Gastrocnemius medialis (tissue), 4 donors: ENCODE measurements around the gene KLHDC7B. TPM values are rescaled to one million over a fixed set of nuclear protein-coding genes. Genes with fewer than 3 reads are reported as not detected.
"Not testable (repeated sequence)": the region's sequence is repeated elsewhere in the genome, so short reads cannot be mapped to it uniquely, and the experiment has no call there.

Source experiments
- ATAC-seq, 2 donors: fragments of 150-250 bp; one replicate each; pipeline ENCODE4 v1.9.1; 2016
- DNase-seq, 2 donors: peaks; one replicate each; pipeline ENCODE4 v3.0.0-alpha.2; 2019
- H3K27ac ChIP-seq, 4 donors: fragments of 200-600 bp; sonication (generic); 1 replicate in 1 of 4; 2 replicates in 3 of 4; pipeline ENCODE4 v1.5.1; 2016 to 2018; ENCODE audit warnings: mild to moderate bottlenecking in 2 of 4, moderate library complexity in 1 of 4
- H3K27me3 ChIP-seq, 3 donors: fragments of 200-600 bp; sonication (generic) in 2 of 3; 1 replicate in 1 of 3; 2 replicates in 2 of 3; pipeline versions ENCODE4 v1.5.1 to v1.6.0; 2016 to 2019; ENCODE audit warnings: mild to moderate bottlenecking in 1 of 3, moderate library complexity in 1 of 3
- H3K36me3 ChIP-seq, 2 donors: fragments of 200-600 bp; sonication (generic) in 1 of 2; one replicate each; pipeline ENCODE4 v1.5.1; 2017 to 2018
- H3K4me1 ChIP-seq, 2 donors: fragments of 200-600 bp; sonication (generic) in 1 of 2; one replicate each; pipeline ENCODE4 v1.5.1; 2016 to 2017; ENCODE audit warnings: mild to moderate bottlenecking in 2 of 2
- H3K4me3 ChIP-seq, 4 donors: fragments of 200-600 bp; sonication (generic) in 3 of 4; 1 replicate in 1 of 4; 2 replicates in 3 of 4; pipeline ENCODE4 v1.5.1; 2016 to 2019; ENCODE audit warnings: mild to moderate bottlenecking in 2 of 4
- H3K9me3 ChIP-seq, 3 donors: fragments of 200-600 bp; sonication (generic) in 2 of 3; 1 replicate in 1 of 3; 2 replicates in 2 of 3; pipeline ENCODE4 v1.5.1; 2016 to 2019
- POLR2A ChIP-seq, 2 donors: fragments of 450-650 bp; IDR thresholded peaks; one replicate each; pipeline ENCODE4 v1.6.1; 2017; ENCODE audit warnings: antibody characterized with exemption in 2 of 2, mild to moderate bottlenecking in 2 of 2, moderate library complexity in 2 of 2
- in situ Hi-C, 4 donors: fragments of 200-750 bp; cut with MboI; loops; one replicate each; pipeline versions ENCODE4 v1.15.0 to v1.8.0; 2017; ENCODE audit warnings: low sequenced_read_pairs in 4 of 4
- intact Hi-C: fragments of 100-400 bp; cut with DNase I; formaldehyde crosslinking; loops from one replicate; pipeline ENCODE4 v1.15.1; 2023; ENCODE audit warnings: low total_unique reads
- total RNA-seq, 4 donors: library from RNA; depleted of rRNA; stranded (reverse); fragments of >200 nt; gene quantifications; one replicate each; pipeline versions ENCODE4 v1.1.0 to v1.2.3, GENCODE V29; 2016
- TF ChIP-seq, protein P1 (sequence below), 5 experiments: fragments of 450-650 bp in 3 of 5; fragments of 200-600 bp in 2 of 5; sonication (generic) in 2 of 5; IDR thresholded peaks in 4 of 5; conservative IDR thresholded peaks in 1 of 5; 1 replicate in 4 of 5; 2 replicates in 1 of 5; pipeline ENCODE4 v1.5.1; 2016 to 2019; ENCODE audit warnings: antibody characterized with exemption in 5 of 5, mild to moderate bottlenecking in 3 of 5, moderate library complexity in 3 of 5

The KLHDC7B gene
- total RNA-seq, 4 donors from 2014 or later: not detected

DNA sequence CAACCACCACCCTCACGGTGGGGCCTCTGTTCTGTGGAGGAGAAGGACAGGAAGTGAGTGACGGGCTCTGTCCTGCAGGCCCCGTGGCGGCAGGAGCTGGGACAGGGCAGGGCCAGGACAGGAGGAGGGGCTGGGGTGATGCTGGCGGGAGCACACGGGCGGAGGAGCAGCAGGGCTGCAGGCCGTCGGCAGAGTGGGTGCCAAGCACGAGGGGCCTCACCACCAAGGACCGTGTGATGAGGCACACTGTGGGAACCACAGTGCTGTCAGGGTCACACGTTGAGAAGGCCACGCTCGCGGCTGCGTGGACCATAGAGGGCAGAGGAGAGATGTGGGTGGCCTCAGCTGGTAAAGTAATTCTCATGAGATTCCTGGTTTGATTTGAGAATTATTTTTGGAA, 28.8 kb upstream of the KLHDC7B start:
- Histone ChIP-seq H3K27ac (no peak overlapping the region), H3K4me3 (no peak overlapping the region), H3K9me3 (no peaks in the 10 kb centered on the region), H3K4me1 (no peaks in the 10 kb centered on the region), H3K27me3 (no peaks in the 10 kb centered on the region), H3K36me3 (peaks cover 0 to 43% of the 10 kb centered on the region in 2 donors)
- TF ChIP-seq POLR2A (IDR thresholded peaks at IDR 0.05): no peak
- TF ChIP-seq, protein P1, sequence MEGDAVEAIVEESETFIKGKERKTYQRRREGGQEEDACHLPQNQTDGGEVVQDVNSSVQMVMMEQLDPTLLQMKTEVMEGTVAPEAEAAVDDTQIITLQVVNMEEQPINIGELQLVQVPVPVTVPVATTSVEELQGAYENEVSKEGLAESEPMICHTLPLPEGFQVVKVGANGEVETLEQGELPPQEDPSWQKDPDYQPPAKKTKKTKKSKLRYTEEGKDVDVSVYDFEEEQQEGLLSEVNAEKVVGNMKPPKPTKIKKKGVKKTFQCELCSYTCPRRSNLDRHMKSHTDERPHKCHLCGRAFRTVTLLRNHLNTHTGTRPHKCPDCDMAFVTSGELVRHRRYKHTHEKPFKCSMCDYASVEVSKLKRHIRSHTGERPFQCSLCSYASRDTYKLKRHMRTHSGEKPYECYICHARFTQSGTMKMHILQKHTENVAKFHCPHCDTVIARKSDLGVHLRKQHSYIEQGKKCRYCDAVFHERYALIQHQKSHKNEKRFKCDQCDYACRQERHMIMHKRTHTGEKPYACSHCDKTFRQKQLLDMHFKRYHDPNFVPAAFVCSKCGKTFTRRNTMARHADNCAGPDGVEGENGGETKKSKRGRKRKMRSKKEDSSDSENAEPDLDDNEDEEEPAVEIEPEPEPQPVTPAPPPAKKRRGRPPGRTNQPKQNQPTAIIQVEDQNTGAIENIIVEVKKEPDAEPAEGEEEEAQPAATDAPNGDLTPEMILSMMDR (IDR thresholded peaks at IDR 0.05 in 4 of 5, conservative IDR thresholded peaks at IDR 0.05 in 1 of 5): no peak
- in situ Hi-C loops (no loop called here), intact Hi-C loops (no loop called here)
- ATAC-seq (no peak), DNase-seq (no peak)

DNA sequence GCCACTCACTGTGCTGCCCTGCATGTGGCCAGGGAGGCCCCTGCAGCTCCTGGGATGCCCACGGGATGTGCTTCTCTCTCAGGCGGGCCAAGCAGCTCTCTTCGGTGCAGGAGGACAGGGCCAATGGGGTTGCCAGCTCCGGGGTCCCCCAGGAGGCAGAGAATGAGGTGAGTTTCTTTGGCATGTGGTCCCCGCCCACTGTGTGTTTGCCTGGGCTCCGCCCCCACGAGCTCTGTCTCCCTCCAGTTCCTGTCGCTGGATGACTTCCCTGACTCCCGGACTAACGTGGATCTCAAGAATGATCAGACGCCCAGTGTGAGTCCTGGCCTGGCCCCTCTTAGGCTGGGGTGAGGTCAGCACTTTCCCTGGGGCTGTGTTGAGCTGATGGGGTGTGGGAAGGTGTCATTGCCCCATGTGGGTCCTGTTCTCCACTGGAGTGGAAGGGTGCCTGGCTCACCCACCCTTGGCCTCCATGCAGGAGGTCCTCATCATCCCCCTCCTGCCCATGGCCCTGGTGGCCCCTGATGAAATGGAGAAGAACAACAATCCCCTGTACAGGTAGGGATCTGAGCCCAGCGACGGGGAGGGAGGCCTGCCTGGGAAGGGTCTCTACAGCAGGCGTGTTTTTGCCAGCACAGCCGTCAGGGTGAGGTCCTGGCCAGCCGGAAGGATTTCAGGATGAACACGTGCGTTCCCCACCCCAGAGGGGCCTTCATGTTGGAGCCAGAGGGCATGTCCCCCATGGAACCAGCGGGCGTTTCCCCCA, 28.0 kb upstream of the KLHDC7B start:
- Histone ChIP-seq H3K9me3 (no peaks in the 10 kb centered on the region), H3K36me3 (peaks cover 0 to 49% of the 10 kb centered on the region in 2 donors), H3K4me1 (no peaks in the 10 kb centered on the region), H3K27me3 (no peaks in the 10 kb centered on the region), H3K27ac (no peak overlapping the region), H3K4me3 (no peak overlapping the region)
- ATAC-seq: no peak
- intact Hi-C loops: no loop called here
- in situ Hi-C loops: no loop called here
- no peak for DNase-seq
- no peak for TF ChIP-seq POLR2A (IDR thresholded peaks at IDR 0.05)
- TF ChIP-seq, protein P1 (IDR thresholded peaks at IDR 0.05 in 4 of 5, conservative IDR thresholded peaks at IDR 0.05 in 1 of 5): no peak

DNA sequence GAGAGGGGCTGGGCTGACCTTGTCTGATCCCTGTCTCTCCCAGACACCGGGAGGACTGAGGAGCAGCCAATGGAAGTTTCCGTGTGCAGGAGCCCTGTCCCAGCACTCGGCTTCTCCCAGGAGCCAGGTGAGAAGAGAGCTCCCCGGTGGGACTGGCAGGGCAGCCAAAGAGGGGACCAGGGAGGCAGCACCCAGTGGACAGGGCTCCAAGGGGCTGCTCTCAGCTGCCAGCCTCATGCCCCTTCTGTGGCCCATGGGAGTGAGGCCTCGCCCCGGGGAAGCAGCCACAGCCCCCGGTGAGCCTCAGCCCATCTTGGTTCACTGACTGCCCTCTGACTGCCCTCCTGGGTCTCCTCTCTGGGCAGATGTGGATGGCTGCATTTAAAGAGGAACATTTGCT, 27.1 kb upstream of the KLHDC7B start:
- DNase-seq (no peak), ATAC-seq (no peak)
- no peak for TF ChIP-seq POLR2A (IDR thresholded peaks at IDR 0.05)
- TF ChIP-seq, protein P1 (IDR thresholded peaks at IDR 0.05 in 4 of 5, conservative IDR thresholded peaks at IDR 0.05 in 1 of 5): no peak
- Histone ChIP-seq H3K4me3 (no peak overlapping the region), H3K36me3 (peaks cover 0 to 58% of the 10 kb centered on the region in 2 donors), H3K9me3 (no peaks in the 10 kb centered on the region), H3K4me1 (no peaks in the 10 kb centered on the region), H3K27me3 (no peaks in the 10 kb centered on the region), H3K27ac (no peak overlapping the region)
- in situ Hi-C loops: no loop called here
- intact Hi-C loops: no loop called here

DNA sequence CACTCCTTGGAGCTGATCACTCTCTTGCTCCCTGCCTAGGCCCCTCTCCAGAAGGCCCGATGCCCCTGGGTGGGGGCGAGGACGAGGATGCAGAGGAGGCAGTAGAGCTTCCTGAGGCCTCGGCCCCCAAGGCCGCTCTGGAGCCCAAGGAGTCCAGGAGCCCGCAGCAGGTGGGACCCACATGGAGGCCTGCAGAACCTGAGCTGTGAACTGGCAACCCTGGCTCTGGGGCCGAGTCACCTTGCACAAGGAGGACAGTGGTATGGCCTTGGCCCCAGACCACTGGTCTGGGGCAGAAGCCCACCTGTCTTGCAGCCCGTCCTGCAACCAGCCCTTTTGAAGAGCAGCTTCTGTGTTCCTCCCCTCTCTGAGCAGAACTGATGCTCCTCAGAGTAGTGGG, 26.5 kb upstream of the KLHDC7B start:
- no peak for ATAC-seq
- TF ChIP-seq, protein P1 (IDR thresholded peaks at IDR 0.05 in 4 of 5, conservative IDR thresholded peaks at IDR 0.05 in 1 of 5): no peak
- TF ChIP-seq POLR2A (IDR thresholded peaks at IDR 0.05): no peak
- peaks cover 0 to 2% of the 10 kb centered on the region in 2 donors for H3K4me1 ChIP-seq
- H3K27ac ChIP-seq: no peak overlapping the region
- no peaks in the 10 kb centered on the region for H3K27me3 ChIP-seq
- in situ Hi-C loops (no loop called here), intact Hi-C loops (no loop called here)
- H3K9me3 ChIP-seq: no peaks in the 10 kb centered on the region
- no peak for DNase-seq
- peaks cover 0 to 61% of the 10 kb centered on the region in 2 donors for H3K36me3 ChIP-seq
- H3K4me3 ChIP-seq: no peak overlapping the region

DNA sequence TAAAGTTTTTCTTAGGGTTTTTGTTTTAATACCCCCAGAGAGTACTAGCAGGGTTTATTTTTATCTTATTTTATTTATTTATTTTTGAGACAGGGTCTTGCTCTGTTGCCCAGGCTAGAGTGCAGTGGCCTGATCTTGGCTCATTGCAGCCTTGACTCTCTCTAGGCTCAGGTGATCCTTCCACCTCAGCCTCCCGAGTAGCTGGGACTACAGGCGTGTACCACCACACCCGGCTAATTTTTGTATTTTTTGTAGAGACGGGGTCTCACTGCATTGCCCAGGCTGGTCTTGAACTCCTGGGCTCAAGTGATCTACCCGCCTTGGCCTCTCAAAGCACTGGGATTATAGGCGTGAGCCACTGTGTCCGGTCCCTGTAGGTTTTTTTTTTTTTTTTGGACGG, 25.5 kb upstream of the KLHDC7B start:
- H3K4me3 ChIP-seq, H3K27me3 ChIP-seq, intact Hi-C loops, DNase-seq, H3K27ac ChIP-seq, H3K9me3 ChIP-seq, in situ Hi-C loops, ATAC-seq: not testable (repeated sequence)
- Histone ChIP-seq H3K4me1 (peaks cover 7 to 12% of the 10 kb centered on the region in 2 donors), H3K36me3 (peaks cover 0 to 61% of the 10 kb centered on the region in 2 donors)
